Urinary bladder (tissue), 4 donors: ENCODE data around the gene LAS1L. TPM values are rescaled to one million over a fixed set of nuclear protein-coding genes. Genes with fewer than 3 reads are reported as not detected.
"Not testable (repeated sequence)": the region's sequence is repeated elsewhere in the genome, so short reads cannot be mapped to it uniquely, and the experiment has no call there.

Experiments used
- DNase-seq: peaks from one replicate; pipeline ENCODE4 v3.0.0-alpha.2; 2015; ENCODE audit errors: extremely low spot score
- H3K27ac ChIP-seq: one replicate; pipeline ENCODE4 v1.5.1; 2013; ENCODE audit warnings: low read depth, mild to moderate bottlenecking, moderate library complexity
- H3K36me3 ChIP-seq: one replicate; pipeline ENCODE4 v1.6.1; 2013; ENCODE audit warnings: mild to moderate bottlenecking, moderate library complexity; ENCODE audit not compliant: insufficient read depth
- H3K4me1 ChIP-seq: one replicate; pipeline ENCODE4 v1.6.1; 2013; ENCODE audit warnings: mild to moderate bottlenecking, moderate library complexity; ENCODE audit not compliant: insufficient read depth
- H3K4me3 ChIP-seq: one replicate; pipeline ENCODE4 v1.5.1; 2013; ENCODE audit warnings: low read depth, low read length
- WGBS: extraction: QIAGEN DNeasy Blood & Tissue Kit; methylation state at CpG from one replicate; pipeline ENCODE4 v1.1.7; 2013; 5-methylcytosine and 5-hydroxymethylcytosine counted together
- polyA plus RNA-seq: library from polyadenylated mRNA; stranded (reverse); fragments of 200-250 nt; gene quantifications from one replicate; pipeline ENCODE4 v1.2.3, GENCODE V29; 2013
- total RNA-seq: library from RNA; depleted of rRNA; stranded (reverse); fragments of >200 nt; gene quantifications from one replicate; pipeline ENCODE4 v1.2.3, GENCODE V29; 2014
- donor health status: healthy with polysubstance abuse.
- donor health status: healthy.

LAS1L gene
- total and polyA plus RNA-seq, 2 donors = 12.6 to 28.9 TPM

- no peaks in the 10 kb centered on the region for H3K36me3 ChIP-seq
- WGBS = 97% methylated on average over 1 of the region's 1 CpG
Measured at GRCh38 chrX:65493431-65493830, 41.2 kb downstream of the LAS1L start.

GRCh38 chrX:65491620-65492019, 43.0 kb downstream of the LAS1L start:
- H3K36me3 ChIP-seq = no peaks in the 10 kb centered on the region
- WGBS = 95% methylated on average over 3 of the region's 3 CpGs
- DNase-seq = no peak

More at GRCh38 chrX:65493431-65493830, 41.2 kb downstream of the LAS1L start:
- Histone ChIP-seq H3K27ac (no peak overlapping the region), H3K4me1 (no peaks in the 10 kb centered on the region), H3K4me3 (no peak overlapping the region)
- DNase-seq = no peak

GRCh38 chrX:65488495-65488894, 46.1 kb downstream of the LAS1L start:
- 54% methylated on average over 5 of the region's 5 CpGs for WGBS

More at GRCh38 chrX:65491620-65492019, 43.0 kb downstream of the LAS1L start:
- Histone ChIP-seq H3K4me1 (no peaks in the 10 kb centered on the region), H3K27ac (no peak overlapping the region), H3K4me3 (no peak overlapping the region)

GRCh38 chrX:65480960-65481359, 53.6 kb downstream of the LAS1L start:
- no peaks in the 10 kb centered on the region for H3K36me3 ChIP-seq
- no peak for DNase-seq
- no peak overlapping the region for H3K4me3 ChIP-seq
- WGBS = 58% methylated on average over 3 of the region's 3 CpGs
- H3K27ac ChIP-seq = no peak overlapping the region
- no peaks in the 10 kb centered on the region for H3K4me1 ChIP-seq

More at GRCh38 chrX:65488495-65488894, 46.1 kb downstream of the LAS1L start:
- H3K4me1 ChIP-seq = no peaks in the 10 kb centered on the region
- H3K36me3 ChIP-seq = no peaks in the 10 kb centered on the region
- no peak overlapping the region for H3K4me3 ChIP-seq
- no peak overlapping the region for H3K27ac ChIP-seq
- DNase-seq = no peak

- H3K4me1 ChIP-seq, H3K27ac ChIP-seq, H3K4me3 ChIP-seq, H3K36me3 ChIP-seq, DNase-seq: not testable (repeated sequence)
- 92% methylated on average over 3 of the region's 3 CpGs for WGBS
Measured at GRCh38 chrX:65479102-65479501, 55.5 kb downstream of the LAS1L start.

- Histone ChIP-seq H3K36me3 (no peaks in the 10 kb centered on the region), H3K27ac (no peak overlapping the region), H3K4me3 (no peak overlapping the region), H3K4me1 (no peaks in the 10 kb centered on the region)
- DNase-seq = no peak
- WGBS = 94% methylated on average over 2 of the region's 2 CpGs
Measured at GRCh38 chrX:65476564-65476963, 58.0 kb downstream of the LAS1L start.

- WGBS = 17% methylated on average over 4 of the region's 4 CpGs
- H3K4me3 ChIP-seq = no peak overlapping the region
- H3K36me3 ChIP-seq = no peaks in the 10 kb centered on the region
Measured at GRCh38 chrX:65463550-65463949, 71.0 kb downstream of the LAS1L start.

More at GRCh38 chrX:65463550-65463949, 71.0 kb downstream of the LAS1L start:
- H3K4me1 ChIP-seq = no peaks in the 10 kb centered on the region
- H3K27ac ChIP-seq = no peak overlapping the region
- no peak for DNase-seq

Other genes with a start within 250 kb of the LAS1L start
- gene MSN, start 132.9 kb upstream of the LAS1L start, total RNA-seq = 76.3 TPM
- gene MSN, start 132.9 kb upstream of the LAS1L start, polyA plus RNA-seq = 184 TPM